Right lobe of liver (tissue), 4 donors: ENCODE results near the gene C16orf54.

ENCODE experiments used
- POLR2A ChIP-seq: fragments of 450-650 bp; IDR thresholded peaks from one replicate; pipeline ENCODE4 v1.6.1; 2017; ENCODE audit warnings: antibody characterized with exemption, mild to moderate bottlenecking
- TF ChIP-seq, protein P1 (sequence below), 4 donors: fragments of 200-600 bp in 3 of 4; fragments of 450-650 bp in 1 of 4; IDR thresholded peaks; one replicate each; pipeline versions ENCODE4 v1.5.1 to v1.8.0; 2016 to 2022; ENCODE audit warnings: antibody characterized with exemption in 4 of 4, mild to moderate bottlenecking in 2 of 4
- donor health status: DM: no; HTN: no; CAD: no.
- donor health status: DM: no; HTN: no; CAD: no.
- donor health status: DM: no; HTN: yes; CAD: no.

DNA sequence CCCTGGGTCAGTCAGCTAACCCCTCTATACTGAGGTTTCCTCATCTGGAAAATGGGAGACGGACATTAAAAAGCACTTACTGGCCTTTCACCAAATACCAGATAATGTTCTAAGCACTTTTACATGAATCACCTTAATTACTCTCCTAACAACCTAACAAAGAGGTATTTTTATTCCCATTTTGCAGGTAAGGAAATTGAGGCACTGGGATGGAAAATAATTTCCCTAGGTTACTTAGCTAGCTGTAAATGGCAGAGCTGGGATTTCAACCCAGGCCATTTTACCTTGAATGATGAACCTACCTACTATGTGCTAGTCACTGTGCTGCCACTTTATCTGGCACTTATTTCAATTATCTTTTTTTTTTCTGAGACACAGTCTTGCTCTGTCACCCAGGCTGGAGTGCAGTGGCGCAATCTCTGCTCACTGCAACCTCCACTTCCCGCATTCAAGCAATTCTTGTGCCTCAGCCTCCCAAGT lies 48.5 kb upstream of the C16orf54 start:
- TF ChIP-seq, protein P1, sequence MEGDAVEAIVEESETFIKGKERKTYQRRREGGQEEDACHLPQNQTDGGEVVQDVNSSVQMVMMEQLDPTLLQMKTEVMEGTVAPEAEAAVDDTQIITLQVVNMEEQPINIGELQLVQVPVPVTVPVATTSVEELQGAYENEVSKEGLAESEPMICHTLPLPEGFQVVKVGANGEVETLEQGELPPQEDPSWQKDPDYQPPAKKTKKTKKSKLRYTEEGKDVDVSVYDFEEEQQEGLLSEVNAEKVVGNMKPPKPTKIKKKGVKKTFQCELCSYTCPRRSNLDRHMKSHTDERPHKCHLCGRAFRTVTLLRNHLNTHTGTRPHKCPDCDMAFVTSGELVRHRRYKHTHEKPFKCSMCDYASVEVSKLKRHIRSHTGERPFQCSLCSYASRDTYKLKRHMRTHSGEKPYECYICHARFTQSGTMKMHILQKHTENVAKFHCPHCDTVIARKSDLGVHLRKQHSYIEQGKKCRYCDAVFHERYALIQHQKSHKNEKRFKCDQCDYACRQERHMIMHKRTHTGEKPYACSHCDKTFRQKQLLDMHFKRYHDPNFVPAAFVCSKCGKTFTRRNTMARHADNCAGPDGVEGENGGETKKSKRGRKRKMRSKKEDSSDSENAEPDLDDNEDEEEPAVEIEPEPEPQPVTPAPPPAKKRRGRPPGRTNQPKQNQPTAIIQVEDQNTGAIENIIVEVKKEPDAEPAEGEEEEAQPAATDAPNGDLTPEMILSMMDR (IDR thresholded peaks at IDR 0.05), result no peak
- no peak for TF ChIP-seq POLR2A
